GM18505 (cell line): Measurements from ENCODE around the gene ITIH6.

Source experiments
- ATAC-seq: cut with Tn5 transposase; IDR thresholded peaks from one replicate; pipeline ENCODE4 v1.9.1; 2021; ENCODE audit not compliant: unreplicated experiment
- POLR2A ChIP-seq: IDR thresholded peaks from 4 replicates; pipeline ENCODE4 v1.6.1; 2011; ENCODE audit warnings: borderline replicate concordance; ENCODE audit not compliant: insufficient read depth, insufficient read length; ENCODE audit errors: extremely low read depth

Gene ITIH6

GRCh38 chrX:54715621-54716020 is 82.4 kb downstream of the ITIH6 start:
- no peak for TF ChIP-seq POLR2A
- ATAC-seq = no peak

GRCh38 chrX:54714424-54714823 is 83.6 kb downstream of the ITIH6 start:
- TF ChIP-seq POLR2A = no peak
- no peak for ATAC-seq

GRCh38 chrX:54711735-54712134 is 86.3 kb downstream of the ITIH6 start:
- TF ChIP-seq POLR2A = no peak
- no peak for ATAC-seq

- ATAC-seq = no peak
- TF ChIP-seq POLR2A = no peak
These were observed 87.1 kb downstream of the ITIH6 start for GRCh38 chrX:54710920-54711319.

GRCh38 chrX:54708404-54708803 is 89.7 kb downstream of the ITIH6 start:
- TF ChIP-seq POLR2A = no peak
- no peak for ATAC-seq
